Measurements from ENCODE around the gene PECR. TPM values are rescaled to one million over a fixed set of nuclear protein-coding genes. Genes with fewer than 3 reads are reported as not detected.

The PECR gene
- polyA plus RNA-seq (2013, experiment 1 of 2), result 10.4 TPM
- polyA plus RNA-seq (2013, experiment 2 of 2), result 11.2 TPM

- H3K4me3 ChIP-seq (ENCODE audit: low read length), result peak within 1 kb of the TSS; percentile 87
- under 1% methylated on average over 44 of the region's 44 CpGs for WGBS
- H3K36me3 ChIP-seq (ENCODE audit: insufficient read depth, low read length), result no peaks in the 10 kb centered on the region
- no peaks in the 10 kb centered on the region for H3K27me3 ChIP-seq (ENCODE audit: insufficient read depth, low read length)
- peak within 1 kb of the TSS; percentile 84 for H3K9ac ChIP-seq (ENCODE audit: low read depth, low read length)
- H3K9me3 ChIP-seq (ENCODE audit: insufficient read depth, low read depth, low read length), result no peaks in the 10 kb centered on the region
- peaks cover 36% of the 10 kb centered on the region for H3K4me1 ChIP-seq (ENCODE audit: insufficient read depth, low read length)
- H3K27ac ChIP-seq (ENCODE audit: low read depth, low read length), result peak within 1 kb of the TSS; percentile 69
Observed at GRCh38 chr2:216081487-216082116, at the start of gene PECR, which contains the start of gene TMEM169. Gene PECR, minus strand, starts transcription at chr2:216081809. Its CDS starts 68 bp downstream, at chr2:216081741. Gene TMEM169, plus strand, starts transcription at chr2:216081919. Its CDS starts 14,045 bp downstream, at chr2:216095964.

- WGBS, result 96% methylated on average over 6 of the region's 6 CpGs
- Histone ChIP-seq H3K36me3 (ENCODE audit: insufficient read depth, low read length) (peaks cover 99% of the 10 kb centered on the region), H3K27ac (ENCODE audit: low read depth, low read length) (no peak overlapping the region), H3K9me3 (ENCODE audit: insufficient read depth, low read depth, low read length) (no peaks in the 10 kb centered on the region), H3K9ac (ENCODE audit: low read depth, low read length) (no peak overlapping the region), H3K4me3 (ENCODE audit: low read length) (no peak overlapping the region), H3K4me1 (ENCODE audit: insufficient read depth, low read length) (no peaks in the 10 kb centered on the region), H3K27me3 (ENCODE audit: insufficient read depth, low read length) (no peaks in the 10 kb centered on the region)
Observed at GRCh38 chr2:216130346-216130971, 48.9 kb upstream of the PECR start.

- no peak overlapping the region for H3K4me3 ChIP-seq (ENCODE audit: low read length)
- WGBS, result 98% methylated on average over 5 of the region's 5 CpGs
- H3K27me3 ChIP-seq (ENCODE audit: insufficient read depth, low read length), result no peaks in the 10 kb centered on the region
- peaks cover 98% of the 10 kb centered on the region for H3K36me3 ChIP-seq (ENCODE audit: insufficient read depth, low read length)
- H3K27ac ChIP-seq (ENCODE audit: low read depth, low read length), result no peak overlapping the region
- H3K9ac ChIP-seq (ENCODE audit: low read depth, low read length), result no peak overlapping the region
- no peaks in the 10 kb centered on the region for H3K9me3 ChIP-seq (ENCODE audit: insufficient read depth, low read depth, low read length)
- no peaks in the 10 kb centered on the region for H3K4me1 ChIP-seq (ENCODE audit: insufficient read depth, low read length)
Observed at GRCh38 chr2:216126943-216127342, 45.3 kb upstream of the PECR start.

- Histone ChIP-seq H3K9me3 (ENCODE audit: insufficient read depth, low read depth, low read length) (no peaks in the 10 kb centered on the region), H3K4me1 (ENCODE audit: insufficient read depth, low read length) (no peaks in the 10 kb centered on the region; the same call in 1 of the 2 replicates), H3K36me3 (ENCODE audit: insufficient read depth, low read length) (peaks cover 99% of the 10 kb centered on the region), H3K9ac (ENCODE audit: low read depth, low read length) (no peak overlapping the region), H3K4me3 (ENCODE audit: low read length) (no peak overlapping the region), H3K27ac (ENCODE audit: low read depth, low read length) (0 out of 2 replicates have a peak overlapping the region, but pooled peaks have one; percentile 32), H3K27me3 (ENCODE audit: insufficient read depth, low read length) (no peaks in the 10 kb centered on the region)
- WGBS, result 97% methylated on average over 3 of the region's 3 CpGs
Observed at GRCh38 chr2:216121255-216121654, 39.6 kb upstream of the PECR start.

DNA sequence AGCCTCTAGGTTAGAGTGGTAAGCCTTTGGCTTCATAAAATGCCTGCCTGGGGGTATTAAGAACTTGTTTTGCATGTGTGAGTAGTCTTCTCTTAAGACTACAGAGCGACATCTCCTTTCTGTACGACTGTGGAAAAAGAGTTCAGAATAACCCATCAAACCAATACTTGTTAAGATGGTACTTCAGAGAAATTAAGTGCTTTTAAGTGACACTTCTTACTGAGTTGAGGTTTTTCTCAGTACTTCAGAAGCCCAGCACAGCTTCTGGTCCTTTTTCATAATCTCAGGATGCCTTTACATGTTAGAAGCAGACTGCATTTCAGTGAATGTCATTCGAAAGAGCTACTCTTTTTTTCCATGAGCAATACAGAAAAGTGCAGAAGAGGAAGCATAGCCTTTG is 38.4 kb upstream of the PECR start:
- Histone ChIP-seq H3K27me3 (ENCODE audit: insufficient read depth, low read length) (no peaks in the 10 kb centered on the region), H3K4me1 (ENCODE audit: insufficient read depth, low read length) (peaks cover 12% of the 10 kb centered on the region), H3K27ac (ENCODE audit: low read depth, low read length) (no peak overlapping the region), H3K9me3 (ENCODE audit: insufficient read depth, low read depth, low read length) (no peaks in the 10 kb centered on the region), H3K9ac (ENCODE audit: low read depth, low read length) (no peak overlapping the region), H3K4me3 (ENCODE audit: low read length) (no peak overlapping the region), H3K36me3 (ENCODE audit: insufficient read depth, low read length) (peaks cover 100% of the 10 kb centered on the region)
- 93% methylated on average over 3 of the region's 3 CpGs for WGBS

GRCh38 chr2:216119146-216119545 is 37.5 kb upstream of the PECR start:
- no peak overlapping the region for H3K9ac ChIP-seq (ENCODE audit: low read depth, low read length)
- no peaks in the 10 kb centered on the region for H3K9me3 ChIP-seq (ENCODE audit: insufficient read depth, low read depth, low read length)
- H3K4me1 ChIP-seq (ENCODE audit: insufficient read depth, low read length), result peaks cover 18% of the 10 kb centered on the region
- H3K27ac ChIP-seq (ENCODE audit: low read depth, low read length), result no peak overlapping the region
- WGBS, result 90% methylated on average over 2 of the region's 2 CpGs
- no peaks in the 10 kb centered on the region for H3K27me3 ChIP-seq (ENCODE audit: insufficient read depth, low read length)
- H3K4me3 ChIP-seq (ENCODE audit: low read length), result no peak overlapping the region
- peaks cover 96% of the 10 kb centered on the region for H3K36me3 ChIP-seq (ENCODE audit: insufficient read depth, low read length)

DNA sequence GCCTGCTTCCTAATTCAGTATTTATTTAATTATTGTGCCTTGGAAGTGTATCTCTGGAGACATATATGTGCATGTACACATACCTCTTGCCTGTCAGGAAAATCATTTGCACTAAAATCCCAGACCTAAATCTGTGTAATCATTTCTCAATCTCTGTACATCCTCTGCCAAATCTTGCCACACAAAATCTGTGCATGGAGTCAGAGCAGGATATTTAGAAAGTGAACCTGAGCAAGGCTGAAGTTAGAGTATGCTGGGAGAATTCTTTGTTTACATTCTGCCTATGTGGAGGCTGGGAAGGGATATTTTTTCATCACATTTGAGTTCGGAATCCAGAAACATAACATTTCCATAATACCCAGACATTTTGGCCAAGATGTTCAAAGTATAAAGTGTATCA is 36.9 kb upstream of the PECR start:
- H3K4me1 ChIP-seq (ENCODE audit: insufficient read depth, low read length), result peaks cover 22% of the 10 kb centered on the region
- H3K27ac ChIP-seq (ENCODE audit: low read depth, low read length), result no peak overlapping the region; the same call in 1 of the 2 replicates
- no peaks in the 10 kb centered on the region for H3K9me3 ChIP-seq (ENCODE audit: insufficient read depth, low read depth, low read length)
- no peaks in the 10 kb centered on the region for H3K27me3 ChIP-seq (ENCODE audit: insufficient read depth, low read length)
- H3K36me3 ChIP-seq (ENCODE audit: insufficient read depth, low read length), result peaks cover 96% of the 10 kb centered on the region
- H3K9ac ChIP-seq (ENCODE audit: low read depth, low read length), result no peak overlapping the region
- no CpG with 5 or more reads among the region's 1 CpG for WGBS
- no peak overlapping the region for H3K4me3 ChIP-seq (ENCODE audit: low read length)

DNA sequence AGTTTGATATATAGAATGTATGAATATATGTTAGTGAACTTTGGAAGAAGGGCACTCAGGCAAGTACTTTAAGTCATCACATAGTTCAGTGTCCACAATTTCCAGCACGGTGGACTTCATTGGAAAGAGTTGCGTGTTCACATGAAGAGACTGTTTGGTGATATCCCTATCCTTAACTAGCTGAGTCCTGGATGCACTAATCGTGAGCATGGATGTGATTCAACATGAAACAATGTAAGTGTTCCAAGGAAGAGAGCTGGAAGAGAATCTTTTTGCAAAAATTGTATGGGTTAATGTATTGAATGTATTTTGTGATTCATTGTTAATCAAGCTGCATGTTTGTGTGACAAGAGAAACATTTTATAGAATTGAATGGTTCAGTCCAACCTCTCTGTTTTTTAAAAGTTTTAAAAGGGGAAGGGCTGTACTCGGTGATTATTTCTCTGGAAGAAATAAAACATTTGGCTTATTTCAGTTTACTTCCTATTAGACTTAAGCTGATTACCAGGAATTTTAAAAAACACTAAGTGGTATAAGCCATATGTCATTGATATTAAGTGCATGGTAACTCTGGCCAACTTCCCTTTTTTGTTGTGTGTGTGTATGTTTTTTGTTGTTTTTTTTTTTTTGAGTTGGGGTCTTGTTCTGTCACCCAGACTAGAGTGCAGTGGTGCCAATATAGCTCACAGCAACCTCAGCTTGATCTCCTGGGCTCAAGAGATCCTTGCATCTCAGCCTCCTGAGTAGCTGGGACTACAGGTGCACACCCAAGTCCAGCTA is 36.1 kb upstream of the PECR start:
- no peaks in the 10 kb centered on the region for H3K27me3 ChIP-seq (ENCODE audit: insufficient read depth, low read length)
- WGBS, result 95% methylated on average over 4 of the region's 4 CpGs
- H3K27ac ChIP-seq (ENCODE audit: low read depth, low read length), result no peak overlapping the region; the same call in 1 of the 2 replicates
- H3K9me3 ChIP-seq (ENCODE audit: insufficient read depth, low read depth, low read length), result no peaks in the 10 kb centered on the region
- H3K4me3 ChIP-seq (ENCODE audit: low read length), result no peak overlapping the region
- H3K9ac ChIP-seq (ENCODE audit: low read depth, low read length), result no peak overlapping the region
- H3K36me3 ChIP-seq (ENCODE audit: insufficient read depth, low read length), result peaks cover 96% of the 10 kb centered on the region
- H3K4me1 ChIP-seq (ENCODE audit: insufficient read depth, low read length), result peaks cover 22% of the 10 kb centered on the region

DNA sequence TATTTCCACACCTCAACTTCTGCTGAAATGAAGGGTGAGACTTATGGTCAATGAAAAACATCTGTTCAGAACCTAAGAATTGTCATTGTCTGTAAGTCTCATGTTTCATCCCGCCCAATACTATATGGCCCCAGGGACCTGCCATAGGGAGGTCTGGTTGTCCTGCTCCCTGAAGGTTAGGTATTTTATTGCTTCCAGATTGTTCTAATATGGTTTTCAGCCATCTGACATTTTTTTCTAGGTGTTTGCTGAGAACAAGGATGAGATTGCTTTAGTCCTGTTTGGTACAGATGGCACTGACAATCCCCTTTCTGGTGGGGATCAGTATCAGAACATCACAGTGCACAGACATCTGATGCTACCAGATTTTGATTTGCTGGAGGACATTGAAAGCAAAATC is 34.8 kb upstream of the PECR start:
- Histone ChIP-seq H3K27ac (ENCODE audit: low read depth, low read length) (peak overlapping the region; percentile 1; the same call in 1 of the 2 replicates), H3K4me3 (ENCODE audit: low read length) (no peak overlapping the region), H3K4me1 (ENCODE audit: insufficient read depth, low read length) (peaks cover 30% of the 10 kb centered on the region), H3K36me3 (ENCODE audit: insufficient read depth, low read length) (peaks cover 96% of the 10 kb centered on the region), H3K9me3 (ENCODE audit: insufficient read depth, low read depth, low read length) (no peaks in the 10 kb centered on the region), H3K27me3 (ENCODE audit: insufficient read depth, low read length) (no peaks in the 10 kb centered on the region), H3K9ac (ENCODE audit: low read depth, low read length) (peak overlapping the region; percentile 98; the same call in 1 of the 2 replicates)
- WGBS, result 100% methylated on average over 1 of the region's 1 CpG

GRCh38 chr2:216114714-216115531 is 33.3 kb upstream of the PECR start:
- WGBS, result 21% methylated on average over 29 of the region's 29 CpGs
- H3K27ac ChIP-seq (ENCODE audit: low read depth, low read length), result peak overlapping the region; percentile 95
- no peaks in the 10 kb centered on the region for H3K27me3 ChIP-seq (ENCODE audit: insufficient read depth, low read length)
- H3K9me3 ChIP-seq (ENCODE audit: insufficient read depth, low read depth, low read length), result no peaks in the 10 kb centered on the region
- H3K4me1 ChIP-seq (ENCODE audit: insufficient read depth, low read length), result peaks cover 40% of the 10 kb centered on the region
- H3K36me3 ChIP-seq (ENCODE audit: insufficient read depth, low read length), result peaks cover 93% of the 10 kb centered on the region
- H3K9ac ChIP-seq (ENCODE audit: low read depth, low read length), result peak overlapping the region; percentile 98
- H3K4me3 ChIP-seq (ENCODE audit: low read length), result peak overlapping the region; percentile 52

Measured in HUES64 (cell line).